Osteoblast (primary cell): Measurements from ENCODE around the gene INPP4A. TPM values are rescaled to one million over a fixed set of nuclear protein-coding genes. Genes with fewer than 3 reads are reported as not detected.

Experiments used
- DNase-seq: peaks from one replicate; pipeline ENCODE4 v3.0.0; 2011; ENCODE audit warnings: low spot score, mixed read lengths; ENCODE audit not compliant: insufficient read length; ENCODE audit errors: missing footprints
- H2AFZ ChIP-seq: 2 replicates; pipeline ENCODE4 v1.6.0; 2011; ENCODE audit warnings: mild to moderate bottlenecking, low read length
- H3K27ac ChIP-seq: 2 replicates; pipeline ENCODE4 v1.5.1; 2011; ENCODE audit warnings: mild to moderate bottlenecking, low read depth, low read length, moderate library complexity
- H3K27me3 ChIP-seq: 2 replicates; pipeline ENCODE4 v1.6.0; 2012; ENCODE audit warnings: mild to moderate bottlenecking, control low read depth, inconsistent platforms, low read length, moderate library complexity; ENCODE audit not compliant: insufficient read depth
- H3K36me3 ChIP-seq: 2 replicates; pipeline ENCODE4 v1.5.1; 2011; ENCODE audit warnings: mild to moderate bottlenecking, low read length, control low read depth, moderate library complexity; ENCODE audit not compliant: insufficient read depth
- H3K4me1 ChIP-seq: 2 replicates; pipeline ENCODE4 v1.5.1; 2011; ENCODE audit warnings: mild to moderate bottlenecking, low read length, control low read depth, moderate library complexity; ENCODE audit not compliant: insufficient read depth
- H3K4me2 ChIP-seq: 2 replicates; pipeline ENCODE4 v1.6.0; 2011; ENCODE audit warnings: mild to moderate bottlenecking, low read length; ENCODE audit not compliant: insufficient read depth
- H3K4me3 ChIP-seq: fragments of 200-600 bp; sonication (generic); 3 replicates; pipeline ENCODE4 v1.5.1; 2012; ENCODE audit warnings: mild to moderate bottlenecking, low read length, inconsistent platforms; ENCODE audit not compliant: insufficient read depth
- H3K79me2 ChIP-seq: 2 replicates; pipeline ENCODE4 v1.6.0; 2012; ENCODE audit warnings: mild to moderate bottlenecking, low read length, control low read depth, inconsistent platforms; ENCODE audit not compliant: insufficient read depth
- H3K9me3 ChIP-seq: 2 replicates; pipeline ENCODE4 v1.5.1; 2011; ENCODE audit warnings: low read depth, low read length, control low read depth
- H4K20me1 ChIP-seq: 2 replicates; pipeline ENCODE4 v1.6.0; 2012; ENCODE audit warnings: mild to moderate bottlenecking, low read length, control low read depth; ENCODE audit not compliant: insufficient read depth
- CTCF ChIP-seq: IDR thresholded peaks from 2 replicates; pipeline ENCODE4 v1.5.1; 2011; ENCODE audit warnings: mild to moderate bottlenecking, low read depth, low read length, moderate library complexity; ENCODE audit errors: extremely low read depth
- total RNA-seq: library from RNA; depleted of rRNA; stranded (reverse); fragments of >200 nt; gene quantifications from 2 replicates; pipeline ENCODE4 v1.2.3, GENCODE V29; 2012

Gene INPP4A
- total RNA-seq, 1 donor, result 25.7 TPM

GRCh38 chr2:98515250-98515991 is 70.8 kb downstream of the INPP4A start:
- peaks cover 7% of the 10 kb centered on the region for H4K20me1 ChIP-seq
- H2AFZ ChIP-seq, result no peak overlapping the region
- no peak for TF ChIP-seq CTCF
- H3K27me3 ChIP-seq, result no peaks in the 10 kb centered on the region
- H3K4me1 ChIP-seq, result peaks cover 5% of the 10 kb centered on the region
- peaks cover 9% of the 10 kb centered on the region for H3K79me2 ChIP-seq
- peak; percentile 93 for DNase-seq
- H3K4me3 ChIP-seq, result no peak overlapping the region
- no peaks in the 10 kb centered on the region for H3K36me3 ChIP-seq
- no peaks in the 10 kb centered on the region for H3K9me3 ChIP-seq
- H3K4me2 ChIP-seq, result peak overlapping the region; percentile 24
- H3K27ac ChIP-seq, result peak overlapping the region; percentile 23

- Histone ChIP-seq H3K79me2 (peaks cover 9% of the 10 kb centered on the region), H3K27ac (no peak overlapping the region), H2AFZ (no peak overlapping the region), H3K4me3 (no peak overlapping the region), H4K20me1 (peaks cover 7% of the 10 kb centered on the region), H3K36me3 (no peaks in the 10 kb centered on the region), H3K4me2 (no peak overlapping the region), H3K9me3 (no peaks in the 10 kb centered on the region), H3K4me1 (peaks cover 5% of the 10 kb centered on the region), H3K27me3 (no peaks in the 10 kb centered on the region)
- no peak for DNase-seq
- TF ChIP-seq CTCF, result no peak
Observed at GRCh38 chr2:98516571-98516970, 71.9 kb downstream of the INPP4A start.

GRCh38 chr2:98517636-98518035 is 73.0 kb downstream of the INPP4A start:
- no peak overlapping the region for H3K27ac ChIP-seq
- peak; percentile 23 for DNase-seq
- H4K20me1 ChIP-seq, result peaks cover 7% of the 10 kb centered on the region
- H3K4me2 ChIP-seq, result no peak overlapping the region
- TF ChIP-seq CTCF, result no peak
- no peak overlapping the region for H2AFZ ChIP-seq
- no peaks in the 10 kb centered on the region for H3K36me3 ChIP-seq
- peaks cover 9% of the 10 kb centered on the region for H3K79me2 ChIP-seq
- no peak overlapping the region for H3K4me3 ChIP-seq
- H3K4me1 ChIP-seq, result peaks cover 5% of the 10 kb centered on the region
- no peaks in the 10 kb centered on the region for H3K27me3 ChIP-seq
- H3K9me3 ChIP-seq, result no peaks in the 10 kb centered on the region

- Histone ChIP-seq H2AFZ (no peak overlapping the region), H3K9me3 (no peaks in the 10 kb centered on the region), H4K20me1 (peaks cover 7% of the 10 kb centered on the region), H3K4me3 (no peak overlapping the region), H3K4me2 (no peak overlapping the region), H3K79me2 (peaks cover 9% of the 10 kb centered on the region), H3K27ac (no peak overlapping the region), H3K4me1 (peaks cover 5% of the 10 kb centered on the region), H3K27me3 (no peaks in the 10 kb centered on the region), H3K36me3 (no peaks in the 10 kb centered on the region)
- TF ChIP-seq CTCF, result peak; percentile 36
- DNase-seq, result peak; percentile 15
Observed at GRCh38 chr2:98518101-98518500, 73.4 kb downstream of the INPP4A start.
